ENCODE measurements around the gene KIAA0232.
"Not testable (repeated sequence)": the region's sequence is repeated elsewhere in the genome, so short reads cannot be mapped to it uniquely, and the experiment has no call there.

DNA sequence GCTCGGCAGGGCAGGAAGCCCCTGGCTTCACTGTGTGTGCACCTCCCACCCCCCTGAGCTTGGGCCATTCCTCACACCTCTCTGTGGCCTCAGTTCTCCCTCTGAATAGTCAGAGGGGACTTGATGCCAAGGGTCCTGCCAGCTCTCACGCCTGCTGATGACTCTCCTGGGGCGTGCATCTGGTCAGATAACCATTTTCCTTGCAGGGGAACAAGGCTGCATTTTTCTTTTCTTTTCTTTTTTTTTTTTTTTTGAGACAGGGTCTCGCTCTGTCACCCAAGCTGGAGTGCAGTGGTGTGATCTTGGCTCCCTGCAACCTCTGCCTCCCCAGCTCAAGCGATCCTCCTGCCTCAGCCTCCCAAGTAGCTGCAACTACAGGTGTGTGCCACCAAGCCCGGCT is 124.0 kb downstream of the KIAA0232 start:
- TF ChIP-seq CTCF (IDR thresholded peaks at IDR 0.05 in 4 of 5, conservative IDR thresholded peaks at IDR 0.05 in 1 of 5); POLR2A (IDR thresholded peaks at IDR 0.05): not testable (repeated sequence)
